Measurements from ENCODE around the gene OR52J3. TPM values are rescaled to one million over a fixed set of nuclear protein-coding genes. Genes with fewer than 3 reads are reported as not detected.

The OR52J3 gene
- total RNA-seq, 1 donor from 2014 or later = not detected

GRCh38 chr11:5090668-5091067 lies 44.3 kb downstream of the OR52J3 start:
- Mint-ChIP-seq H3K27ac (no peak overlapping the region), H3K27me3 (no peaks in the 10 kb centered on the region), H3K4me1 (ENCODE audit: low read depth) (peaks cover 7% of the 10 kb centered on the region), H3K9me3 (ENCODE audit: low read depth) (no peaks in the 10 kb centered on the region), H3K4me3 (ENCODE audit: low read depth) (no peak overlapping the region), H3K36me3 (ENCODE audit: insufficient read depth) (no peaks in the 10 kb centered on the region)
- TF ChIP-seq, protein P1, sequence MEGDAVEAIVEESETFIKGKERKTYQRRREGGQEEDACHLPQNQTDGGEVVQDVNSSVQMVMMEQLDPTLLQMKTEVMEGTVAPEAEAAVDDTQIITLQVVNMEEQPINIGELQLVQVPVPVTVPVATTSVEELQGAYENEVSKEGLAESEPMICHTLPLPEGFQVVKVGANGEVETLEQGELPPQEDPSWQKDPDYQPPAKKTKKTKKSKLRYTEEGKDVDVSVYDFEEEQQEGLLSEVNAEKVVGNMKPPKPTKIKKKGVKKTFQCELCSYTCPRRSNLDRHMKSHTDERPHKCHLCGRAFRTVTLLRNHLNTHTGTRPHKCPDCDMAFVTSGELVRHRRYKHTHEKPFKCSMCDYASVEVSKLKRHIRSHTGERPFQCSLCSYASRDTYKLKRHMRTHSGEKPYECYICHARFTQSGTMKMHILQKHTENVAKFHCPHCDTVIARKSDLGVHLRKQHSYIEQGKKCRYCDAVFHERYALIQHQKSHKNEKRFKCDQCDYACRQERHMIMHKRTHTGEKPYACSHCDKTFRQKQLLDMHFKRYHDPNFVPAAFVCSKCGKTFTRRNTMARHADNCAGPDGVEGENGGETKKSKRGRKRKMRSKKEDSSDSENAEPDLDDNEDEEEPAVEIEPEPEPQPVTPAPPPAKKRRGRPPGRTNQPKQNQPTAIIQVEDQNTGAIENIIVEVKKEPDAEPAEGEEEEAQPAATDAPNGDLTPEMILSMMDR (IDR thresholded peaks at IDR 0.05; ENCODE audit: unreplicated experiment) = no peak
- no peak for DNase-seq (ENCODE audit: low spot score, unreplicated experiment)

- Mint-ChIP-seq H3K27me3 (no peaks in the 10 kb centered on the region), H3K9me3 (ENCODE audit: low read depth) (no peaks in the 10 kb centered on the region), H3K4me1 (ENCODE audit: low read depth) (peaks cover under 1% of the 10 kb centered on the region), H3K27ac (no peak overlapping the region), H3K36me3 (ENCODE audit: insufficient read depth) (no peaks in the 10 kb centered on the region), H3K4me3 (ENCODE audit: low read depth) (no peak overlapping the region)
- TF ChIP-seq, protein P1 (IDR thresholded peaks at IDR 0.05; ENCODE audit: unreplicated experiment) = no peak
- DNase-seq (ENCODE audit: low spot score, unreplicated experiment) = no peak
Measured at GRCh38 chr11:5092821-5093585, 46.7 kb downstream of the OR52J3 start.

DNA sequence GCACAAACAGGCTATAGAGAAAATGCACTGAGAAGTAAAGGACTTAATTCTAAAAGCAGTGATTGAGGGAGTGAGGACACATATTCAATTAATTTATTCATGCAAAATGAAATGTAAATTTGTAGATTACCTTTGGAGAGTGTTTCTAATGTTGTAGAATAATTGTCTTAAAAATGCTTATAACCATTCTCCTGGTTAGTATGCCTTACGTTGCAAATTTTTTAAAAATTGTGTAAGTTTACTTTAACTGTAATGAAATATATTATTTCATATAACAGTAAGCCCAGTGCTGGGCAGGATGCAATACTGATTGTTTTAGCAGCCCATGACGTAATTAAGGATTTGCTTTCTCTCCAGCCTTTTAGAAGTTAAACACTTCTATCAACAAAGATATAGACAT lies 49.7 kb downstream of the OR52J3 start:
- H3K27me3 Mint-ChIP-seq = no peaks in the 10 kb centered on the region
- H3K9me3 Mint-ChIP-seq (ENCODE audit: low read depth) = no peaks in the 10 kb centered on the region
- TF ChIP-seq, protein P1 (IDR thresholded peaks at IDR 0.05; ENCODE audit: unreplicated experiment) = no peak
- H3K4me1 Mint-ChIP-seq (ENCODE audit: low read depth) = no peaks in the 10 kb centered on the region
- H3K27ac Mint-ChIP-seq = no peak overlapping the region
- DNase-seq (ENCODE audit: low spot score, unreplicated experiment) = no peak
- H3K4me3 Mint-ChIP-seq (ENCODE audit: low read depth) = no peak overlapping the region
- no peaks in the 10 kb centered on the region for H3K36me3 Mint-ChIP-seq (ENCODE audit: insufficient read depth)

Other genes starting within 250 kb of the OR52J3 start
- not detected in 2 replicates for gene OR52R1, start 242.1 kb upstream of the OR52J3 start, total RNA-seq
- not detected in 2 replicates for gene OR51F2, start 225.2 kb upstream of the OR52J3 start, total RNA-seq
- gene OR51S1, start 197.3 kb upstream of the OR52J3 start, total RNA-seq = not detected in 2 replicates
- gene OR51T1, start 164.6 kb upstream of the OR52J3 start, total RNA-seq = not detected in 2 replicates
- gene OR51A7, start 142.7 kb upstream of the OR52J3 start, total RNA-seq = not detected in 2 replicates
- not detected in 2 replicates for gene OR51G2, start 127.2 kb upstream of the OR52J3 start, total RNA-seq
- gene OR51G1, start 122.2 kb upstream of the OR52J3 start, total RNA-seq = not detected in 2 replicates
- not detected in 2 replicates for gene OR51A4, start 98.9 kb upstream of the OR52J3 start, total RNA-seq
- gene OR51A2, start 90.8 kb upstream of the OR52J3 start, total RNA-seq = not detected in 2 replicates
- not detected in 2 replicates for gene OR51L1, start 51.7 kb upstream of the OR52J3 start, total RNA-seq
- not detected in 2 replicates for gene OR52E2, start 13.1 kb downstream of the OR52J3 start, total RNA-seq
- gene OR52E1, start 23.0 kb downstream of the OR52J3 start, total RNA-seq = not detected in 2 replicates
- gene OR52A5, start 91.8 kb downstream of the OR52J3 start, total RNA-seq = not detected in 2 replicates
- not detected in 2 replicates for gene OR52A1, start 108.2 kb downstream of the OR52J3 start, total RNA-seq
- gene OR51V1, start 154.2 kb downstream of the OR52J3 start, total RNA-seq = not detected in 2 replicates
- not detected in 2 replicates for gene HBB, start 180.5 kb downstream of the OR52J3 start, total RNA-seq
- not detected in 2 replicates for gene HBD, start 188.0 kb downstream of the OR52J3 start, total RNA-seq
- not detected in 2 replicates for gene HBG1, start 203.3 kb downstream of the OR52J3 start, total RNA-seq
- not detected in 2 replicates for gene HBG2, start 208.3 kb downstream of the OR52J3 start, total RNA-seq
- not detected in 2 replicates for gene HBE1, start 223.4 kb downstream of the OR52J3 start, total RNA-seq

All from progenitor cell of endocrine pancreas (in vitro differentiated cells).